ENCODE data around the gene BEGAIN.

Gene BEGAIN

DNA sequence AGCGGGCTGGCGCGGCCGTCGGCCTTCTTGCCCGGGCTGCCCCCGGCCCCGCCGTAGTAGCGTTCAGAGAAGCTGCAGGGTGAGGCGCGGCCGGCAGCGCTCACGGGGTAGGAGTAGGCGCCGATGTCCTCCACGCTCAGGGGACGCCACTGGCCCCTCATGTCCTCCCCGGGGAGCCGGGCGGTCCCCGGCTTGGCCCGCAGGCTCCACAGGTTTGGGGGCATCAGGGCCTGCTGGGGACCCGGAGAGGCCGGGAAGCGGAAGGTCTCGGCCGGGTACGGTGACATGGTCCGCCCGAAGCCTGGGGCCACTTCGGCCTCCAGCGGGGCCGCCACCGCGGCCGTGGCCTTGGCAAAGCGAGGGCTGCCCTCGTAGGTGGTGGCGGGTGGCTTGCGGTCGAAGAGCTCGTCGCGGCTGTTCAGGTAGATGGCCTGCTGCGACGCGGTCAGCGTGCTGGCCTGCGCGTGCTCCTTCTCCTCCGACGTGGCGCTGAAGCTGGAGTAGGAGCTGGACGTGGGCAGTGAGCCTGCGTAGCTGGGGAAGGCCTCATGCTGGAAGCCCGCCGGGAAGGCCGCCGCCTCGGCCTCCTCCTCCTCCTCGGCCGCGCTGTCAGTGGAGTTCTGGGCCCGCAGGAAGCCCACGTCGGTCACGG is 48.7 kb downstream of the BEGAIN start:
- TF ChIP-seq CTCF (IDR thresholded peaks at IDR 0.05; ENCODE audit: borderline replicate concordance, control extremely low read depth, extremely low read depth, insufficient read depth, missing control alignments), result no peak
- no peak for DNase-seq (ENCODE audit: low spot score)
- in situ Hi-C loops (cut with MboI; ENCODE audit: low sequenced_read_pairs, unreplicated experiment), result no loop called here

DNA sequence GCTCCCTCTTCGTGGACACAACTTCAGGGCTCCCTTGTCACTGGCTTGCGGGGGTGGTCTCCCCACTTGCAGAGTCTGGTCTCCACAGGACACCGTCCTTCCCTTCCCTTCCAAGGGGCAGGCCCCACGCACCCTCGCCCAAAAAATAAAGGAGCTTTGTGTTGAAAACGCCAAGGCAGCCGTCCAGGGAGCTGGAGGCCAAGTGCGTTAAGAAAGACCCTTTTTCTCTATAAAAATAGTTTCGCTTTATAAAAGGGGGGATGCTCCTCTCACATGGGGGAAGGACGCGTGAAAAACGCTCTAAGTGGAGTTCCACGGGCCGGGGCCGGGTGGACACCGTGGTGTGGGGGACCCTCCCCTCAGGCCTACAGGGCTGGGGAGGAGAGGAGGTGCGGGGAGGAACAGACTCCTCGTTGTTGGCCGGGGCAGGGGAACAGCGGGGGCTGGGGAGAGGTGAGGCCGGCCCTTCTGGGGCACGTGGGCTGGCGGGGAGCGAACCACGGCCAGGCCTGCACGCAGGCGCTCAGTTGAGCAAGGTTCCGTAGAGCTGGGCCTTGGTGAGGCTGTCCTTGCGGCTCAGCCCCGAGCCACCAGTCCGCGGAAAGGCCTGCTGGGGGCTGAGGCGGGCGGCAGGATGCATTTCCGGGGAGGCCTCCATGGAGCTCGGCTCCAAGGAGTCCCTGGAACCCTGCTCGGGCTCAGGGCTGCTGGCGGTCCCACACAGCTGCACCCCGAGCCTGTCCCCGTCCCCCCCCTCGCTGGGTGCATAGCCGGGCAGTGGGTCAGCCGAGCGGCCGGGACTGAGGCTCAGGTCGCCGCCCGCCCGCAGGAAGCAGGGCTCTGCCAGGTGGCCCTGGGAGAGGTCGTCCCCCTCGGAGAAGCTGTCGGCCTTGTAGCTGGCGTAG is 49.5 kb downstream of the BEGAIN start:
- no peak for TF ChIP-seq CTCF (IDR thresholded peaks at IDR 0.05; ENCODE audit: borderline replicate concordance, control extremely low read depth, extremely low read depth, insufficient read depth, missing control alignments)
- in situ Hi-C loops (cut with MboI; ENCODE audit: low sequenced_read_pairs, unreplicated experiment), result no loop called here
- no peak for DNase-seq (ENCODE audit: low spot score)

DNA sequence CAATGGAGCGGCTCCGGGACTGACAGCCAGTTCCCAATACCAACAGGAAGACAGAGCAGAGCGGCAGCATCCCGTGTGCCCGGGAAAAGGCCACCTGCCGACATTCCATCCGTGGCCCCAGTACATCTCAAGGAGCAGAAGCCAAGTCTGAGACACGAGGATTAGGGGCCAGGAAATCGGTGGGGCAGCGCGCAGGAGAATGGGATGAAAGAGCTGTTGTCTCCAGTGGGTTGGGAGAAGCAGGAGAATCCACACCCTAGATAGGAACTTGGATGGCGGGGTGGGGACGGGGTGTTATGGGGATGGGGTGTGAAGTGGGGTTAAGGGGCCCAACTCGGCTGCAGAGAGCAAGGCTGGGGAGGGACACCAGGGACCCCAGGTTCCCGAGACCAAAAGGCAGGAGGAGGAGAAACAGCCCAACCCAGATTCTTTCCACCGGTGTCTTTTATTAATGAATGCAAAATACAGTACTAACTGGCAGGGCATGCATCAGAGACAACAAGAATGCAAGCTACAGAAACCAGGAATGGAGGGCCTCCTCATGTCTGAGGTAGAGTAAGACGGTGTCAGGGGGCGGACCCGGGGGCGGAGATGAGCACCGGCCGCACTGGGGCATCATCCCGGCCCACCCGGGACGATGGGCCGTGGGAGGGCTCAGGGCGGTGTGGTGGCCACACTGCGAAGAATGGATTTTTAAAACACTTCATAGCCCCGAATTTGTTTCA is 50.3 kb downstream of the BEGAIN start:
- in situ Hi-C loops (cut with MboI; ENCODE audit: low sequenced_read_pairs, unreplicated experiment), result no loop called here
- TF ChIP-seq CTCF (IDR thresholded peaks at IDR 0.05; ENCODE audit: borderline replicate concordance, control extremely low read depth, extremely low read depth, insufficient read depth, missing control alignments), result no peak
- DNase-seq (ENCODE audit: low spot score), result no peak

GRCh38 chr14:100536121-100536510 is 51.1 kb downstream of the BEGAIN start:
- in situ Hi-C loops (cut with MboI; ENCODE audit: low sequenced_read_pairs, unreplicated experiment), result no loop called here
- no peak for TF ChIP-seq CTCF (IDR thresholded peaks at IDR 0.05; ENCODE audit: borderline replicate concordance, control extremely low read depth, extremely low read depth, insufficient read depth, missing control alignments)
- DNase-seq (ENCODE audit: low spot score), result no peak

- no peak for DNase-seq (ENCODE audit: low spot score)
- no peak for TF ChIP-seq CTCF (IDR thresholded peaks at IDR 0.05; ENCODE audit: borderline replicate concordance, control extremely low read depth, extremely low read depth, insufficient read depth, missing control alignments)
- in situ Hi-C loops (cut with MboI; ENCODE audit: low sequenced_read_pairs, unreplicated experiment), result no loop called here
Observed at GRCh38 chr14:100535287-100536120, 51.7 kb downstream of the BEGAIN start.
